Measurements from ENCODE around the gene CCDC197.

Gene CCDC197

DNA sequence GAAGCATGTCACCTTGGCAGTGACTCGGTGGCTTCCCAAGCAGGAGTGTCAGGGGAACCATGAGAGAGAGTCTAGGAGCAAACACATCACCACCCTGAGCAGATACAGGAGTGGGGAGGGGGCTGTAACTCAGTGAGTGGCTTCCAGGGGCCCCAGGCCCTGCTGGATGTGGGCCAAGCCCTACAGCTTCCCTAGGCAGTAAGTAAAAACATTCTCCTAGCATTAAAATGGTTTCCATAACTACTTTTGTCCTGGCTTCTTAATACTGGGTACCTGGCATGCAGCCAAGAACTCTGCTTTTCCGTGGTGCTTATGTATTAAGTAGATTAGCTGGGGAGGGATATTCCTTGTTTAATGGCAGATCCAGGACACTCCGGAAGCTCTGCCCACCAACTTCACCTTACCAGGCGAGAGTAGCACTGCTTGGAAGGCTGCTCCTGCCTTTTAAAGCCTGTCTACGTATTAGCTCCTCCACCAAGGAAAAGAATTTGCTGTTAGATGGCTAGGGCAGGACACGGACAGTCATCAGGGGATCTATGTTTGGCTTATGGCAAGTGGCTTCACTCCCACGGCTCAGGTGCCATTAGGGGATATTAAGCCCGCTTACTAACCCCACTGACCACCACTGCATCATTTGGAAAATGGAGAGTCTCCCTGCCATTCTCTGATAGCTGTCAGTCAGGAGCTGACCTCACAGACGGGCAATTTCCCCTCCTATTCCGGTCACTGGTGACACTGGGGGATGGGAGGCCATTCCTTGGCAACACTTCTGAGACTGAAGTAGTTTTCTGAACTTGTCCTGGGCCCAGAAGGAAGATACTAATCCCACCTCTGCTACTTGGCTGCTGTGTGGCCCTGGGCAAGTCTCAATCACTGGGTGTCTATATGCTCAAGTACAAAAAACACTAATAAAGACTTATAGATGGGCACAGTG is 51.9 kb downstream of the CCDC197 start:
- no peak for DNase-seq
- in situ Hi-C loops (cut with MboI; ENCODE audit: low pct_unique_long_range_greater_than_20kb, low sequenced_read_pairs), result no loop called here

GRCh38 chr14:94049625-94050023 is 52.5 kb downstream of the CCDC197 start:
- in situ Hi-C loops (cut with MboI; ENCODE audit: low pct_unique_long_range_greater_than_20kb, low sequenced_read_pairs), result no loop called here
- DNase-seq, result no peak

GRCh38 chr14:94050231-94050880 is 53.3 kb downstream of the CCDC197 start:
- DNase-seq, result no peak
- in situ Hi-C loops (cut with MboI; ENCODE audit: low pct_unique_long_range_greater_than_20kb, low sequenced_read_pairs), result no loop called here

DNA sequence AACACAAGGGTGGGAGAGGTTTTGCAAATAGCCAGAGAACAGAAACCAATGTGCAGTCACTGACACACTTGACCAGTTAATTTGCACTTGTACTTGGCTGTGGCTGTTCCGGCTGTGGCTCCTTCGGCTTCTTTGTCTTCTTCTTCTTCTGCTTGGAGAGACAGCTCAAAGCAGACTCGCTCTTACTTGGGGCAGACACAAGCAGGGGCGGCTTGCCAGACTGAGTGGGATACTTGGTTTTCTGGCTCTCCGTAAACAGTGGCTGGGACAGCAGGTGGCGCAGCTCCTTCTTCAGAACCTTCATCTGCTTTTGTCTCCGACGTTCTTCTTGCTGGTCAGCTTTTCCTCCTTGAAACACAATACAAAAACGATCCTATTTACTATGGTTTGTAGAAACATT is 54.0 kb downstream of the CCDC197 start:
- in situ Hi-C loops (cut with MboI; ENCODE audit: low pct_unique_long_range_greater_than_20kb, low sequenced_read_pairs), result no loop called here
- DNase-seq, result no peak

DNA sequence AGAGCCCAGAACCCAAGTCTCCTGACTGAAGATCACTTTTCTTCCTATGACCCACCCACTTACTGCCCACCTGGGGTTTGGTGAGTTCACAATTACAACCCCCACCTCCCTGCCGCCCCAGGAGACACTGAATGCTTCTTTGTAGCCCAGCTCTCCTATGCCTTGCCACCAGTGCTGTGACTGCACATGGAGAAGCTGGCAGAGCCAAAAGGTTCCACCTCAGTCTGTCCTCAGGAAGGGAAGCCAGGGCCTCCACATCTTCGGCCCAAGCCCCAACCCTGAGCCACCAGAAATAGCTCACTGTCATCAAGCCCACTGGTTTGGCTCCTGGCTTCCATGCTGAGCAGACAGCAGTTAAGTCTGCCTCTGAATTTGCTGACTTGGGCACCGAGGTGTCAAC is 54.7 kb downstream of the CCDC197 start:
- in situ Hi-C loops (cut with MboI; ENCODE audit: low pct_unique_long_range_greater_than_20kb, low sequenced_read_pairs), result no loop called here
- no peak for DNase-seq

GRCh38 chr14:94052199-94052598 is 55.1 kb downstream of the CCDC197 start:
- in situ Hi-C loops (cut with MboI; ENCODE audit: low pct_unique_long_range_greater_than_20kb, low sequenced_read_pairs), result no loop called here

DNA sequence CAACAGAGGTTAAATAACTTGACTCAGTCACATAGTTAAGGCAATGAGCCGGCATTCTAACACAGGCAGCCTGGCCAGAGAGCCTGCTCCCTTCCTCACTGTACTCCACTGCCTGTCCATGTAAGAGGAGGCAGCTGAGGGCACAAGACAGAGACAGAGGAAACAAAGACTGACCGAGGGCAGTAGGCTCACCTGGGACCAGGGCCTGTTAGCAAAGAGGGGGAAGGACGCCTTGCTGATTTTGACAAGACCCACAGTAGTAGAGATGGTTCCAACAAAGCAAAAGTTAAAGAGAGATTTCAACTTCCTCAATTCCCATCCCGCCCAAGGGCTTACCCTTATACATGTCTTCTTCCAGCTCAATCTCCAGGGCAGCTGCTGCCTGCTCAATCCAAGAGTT is 55.6 kb downstream of the CCDC197 start:
- in situ Hi-C loops (cut with MboI; ENCODE audit: low pct_unique_long_range_greater_than_20kb, low sequenced_read_pairs), result no loop called here
- no peak for DNase-seq

More at GRCh38 chr14:94052199-94052598, 55.1 kb downstream of the CCDC197 start:
- DNase-seq, result no peak

GRCh38 chr14:94054401-94054800 is 57.3 kb downstream of the CCDC197 start:
- in situ Hi-C loops (cut with MboI; ENCODE audit: low pct_unique_long_range_greater_than_20kb, low sequenced_read_pairs), result no loop called here
- no peak for DNase-seq

DNA sequence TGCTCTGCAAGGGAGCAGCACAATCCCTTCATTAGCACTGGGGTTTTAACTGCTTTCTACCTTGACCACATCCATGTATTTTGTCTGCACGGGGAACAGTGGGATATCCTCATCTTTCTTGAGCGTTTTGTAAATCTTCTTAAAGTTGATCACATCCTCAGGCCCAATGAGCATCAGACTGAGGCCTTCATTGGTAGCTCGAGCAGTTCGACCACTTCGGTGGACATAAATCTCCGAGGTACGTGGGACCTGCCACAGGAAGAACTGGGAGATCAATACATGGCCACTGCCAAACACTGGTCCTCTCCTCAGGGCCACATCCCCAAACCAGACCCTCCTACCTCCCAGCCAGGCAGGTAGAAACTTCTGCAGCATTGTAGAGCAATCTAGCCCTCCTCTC is 57.8 kb downstream of the CCDC197 start:
- no peak for DNase-seq
- in situ Hi-C loops (cut with MboI; ENCODE audit: low pct_unique_long_range_greater_than_20kb, low sequenced_read_pairs), result no loop called here

DNA sequence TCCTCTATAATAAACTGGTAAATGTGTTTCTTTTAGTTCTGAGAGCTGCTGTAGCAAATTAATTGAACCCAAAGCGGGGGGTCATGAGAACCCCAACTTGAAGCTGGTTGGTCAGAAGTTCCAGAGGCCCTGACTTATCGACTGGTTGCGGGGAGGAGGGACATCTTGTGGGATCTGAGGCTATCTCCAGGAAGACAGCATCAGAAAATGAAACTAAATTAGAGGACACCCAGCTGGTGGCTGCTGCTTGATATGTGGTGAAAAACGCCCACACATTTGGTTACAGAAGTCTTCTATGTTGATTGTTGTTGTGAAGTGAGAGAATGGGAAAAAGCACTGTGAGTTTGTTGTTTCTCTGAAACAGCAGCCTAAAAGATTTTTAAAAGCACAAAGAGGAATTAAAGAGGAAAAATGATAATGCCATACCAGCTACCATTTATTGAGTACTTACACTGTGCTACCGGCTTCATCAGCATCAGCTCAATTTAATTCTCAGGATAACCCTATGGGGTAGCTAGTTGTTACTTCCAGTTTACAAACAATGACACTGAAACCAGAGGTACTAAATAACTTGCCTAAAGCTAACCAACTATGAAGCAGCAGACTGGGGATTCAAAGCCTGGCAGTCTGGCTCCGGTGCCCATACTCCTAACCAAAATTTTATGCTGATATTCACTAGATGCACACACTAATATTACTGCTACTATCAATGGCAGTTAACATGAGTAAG is 59.6 kb downstream of the CCDC197 start:
- in situ Hi-C loops (cut with MboI; ENCODE audit: low pct_unique_long_range_greater_than_20kb, low sequenced_read_pairs), result no loop called here
- no peak for DNase-seq

- in situ Hi-C loops (cut with MboI; ENCODE audit: low pct_unique_long_range_greater_than_20kb, low sequenced_read_pairs), result no loop called here
- DNase-seq, result no peak
Observed at GRCh38 chr14:94058128-94058673, 61.1 kb downstream of the CCDC197 start.
